HL-60 (cell line): ENCODE measurements around the gene LRSAM1.

Experiments
- DNase-seq, 2 experiments: peaks; one replicate each; pipeline ENCODE4 v3.0.0-alpha.2; 2010 to 2020; ENCODE audit warnings: low read depth in 1 of 2, low spot score in 1 of 2
- H3K27ac ChIP-seq: fragments of 250-450 bp; sonication (Bioruptor Pico); replicated peaks from 2 replicates; pipeline ENCODE4 v1.5.1; 2020; ENCODE audit warnings: mild to moderate bottlenecking, moderate library complexity
- H3K27me3 ChIP-seq: fragments of 250-450 bp; sonication (Bioruptor Pico); 2 replicates; pipeline ENCODE4 v1.5.1; 2021; ENCODE audit warnings: mild to moderate bottlenecking, moderate library complexity; ENCODE audit not compliant: insufficient read depth, poor library complexity, severe bottlenecking
- H3K4me3 ChIP-seq: replicated peaks from 2 replicates; pipeline ENCODE4 v1.5.1; 2011; ENCODE audit warnings: mild to moderate bottlenecking, control low read depth, low read length; ENCODE audit not compliant: insufficient read depth
- CTCF ChIP-seq: IDR thresholded peaks from one replicate; pipeline ENCODE4 v1.5.1; 2011; ENCODE audit warnings: low read length, control low read depth, inconsistent platforms; ENCODE audit not compliant: insufficient read depth
- GABPA ChIP-seq: IDR thresholded peaks from 2 replicates; pipeline ENCODE4 v1.6.1; 2012; ENCODE audit warnings: low read depth
- POLR2AphosphoS5 ChIP-seq: IDR thresholded peaks from 2 replicates; pipeline ENCODE4 v1.6.1; 2012; ENCODE audit warnings: low read depth
- REST ChIP-seq: IDR thresholded peaks from 2 replicates; pipeline ENCODE4 v1.6.1; 2012; ENCODE audit warnings: low read depth; ENCODE audit not compliant: insufficient replicate concordance
- SPI1 ChIP-seq: IDR thresholded peaks from 2 replicates; pipeline ENCODE4 v1.6.1; 2012; ENCODE audit warnings: low read depth, mild to moderate bottlenecking, borderline replicate concordance

Gene LRSAM1

GRCh38 chr9:127501821-127502343 is 50.6 kb downstream of the LRSAM1 start:
- TF ChIP-seq CTCF, result no peak
- TF ChIP-seq SPI1, result no peak
- no peak for TF ChIP-seq REST
- TF ChIP-seq POLR2AphosphoS5, result no peak
- TF ChIP-seq GABPA, result no peak
- Histone ChIP-seq H3K27me3 (no peaks in the 10 kb centered on the region), H3K4me3 (no peak overlapping the region), H3K27ac (no peak overlapping the region)
- DNase-seq, result no peak

- no peaks in the 10 kb centered on the region for H3K27me3 ChIP-seq
- H3K27ac ChIP-seq, result no peak overlapping the region
- DNase-seq, result no peak
- TF ChIP-seq CTCF, result no peak
- no peak for TF ChIP-seq REST
- no peak for TF ChIP-seq GABPA
- no peak for TF ChIP-seq POLR2AphosphoS5
- no peak overlapping the region for H3K4me3 ChIP-seq
Observed at GRCh38 chr9:127502706-127503378, 51.5 kb downstream of the LRSAM1 start.

GRCh38 chr9:127503379-127503921 is 52.1 kb downstream of the LRSAM1 start:
- no peaks in the 10 kb centered on the region for H3K27me3 ChIP-seq
- DNase-seq, result no peak
- no peak for TF ChIP-seq REST
- TF ChIP-seq POLR2AphosphoS5, result no peak
- no peak for TF ChIP-seq CTCF
- TF ChIP-seq SPI1, result no peak
- TF ChIP-seq GABPA, result no peak
- H3K4me3 ChIP-seq, result no peak overlapping the region
- H3K27ac ChIP-seq, result no peak overlapping the region
